ENCODE results near the gene TGFB1. TPM values are rescaled to one million over a fixed set of nuclear protein-coding genes. Genes with fewer than 3 reads are reported as not detected.

TGFB1 gene
- polyA plus RNA-seq, 1 donor from 2014 or later = not detected

GRCh38 chr19:41303954-41304353, 49.8 kb downstream of the TGFB1 start:
- H3K27me3 ChIP-seq (ENCODE audit: insufficient read depth, low read depth, low read length) = no peaks in the 10 kb centered on the region
- H3K79me2 ChIP-seq (replicated peaks; ENCODE audit: insufficient read depth, low read length) = no peaks in the 10 kb centered on the region
- H3K9me3 ChIP-seq (ENCODE audit: low read length) = no peaks in the 10 kb centered on the region
- H3K4me2 ChIP-seq (ENCODE audit: low read length) = no peak overlapping the region
- H3K27ac ChIP-seq (ENCODE audit: low read length) = no peak overlapping the region
- no peak overlapping the region for H3K9ac ChIP-seq (ENCODE audit: low read length)
- no peak overlapping the region for H2AFZ ChIP-seq (ENCODE audit: low read depth, low read length)
- no peaks in the 10 kb centered on the region for H4K20me1 ChIP-seq (ENCODE audit: insufficient read depth)
- no peaks in the 10 kb centered on the region for H3K36me3 ChIP-seq (ENCODE audit: insufficient read depth, low read length)
- H3F3A ChIP-seq (ENCODE audit: insufficient read depth, low read length, poor library complexity, severe bottlenecking) = no peaks in the 10 kb centered on the region
- H3K4me3 ChIP-seq (ENCODE audit: low read length) = no peak overlapping the region
- H3K9me2 ChIP-seq (ENCODE audit: insufficient read depth, low read length) = no peaks in the 10 kb centered on the region
- TF ChIP-seq EZH2 (IDR thresholded peaks at IDR 0.05; ENCODE audit: borderline replicate concordance, insufficient read depth, low read length, poor library complexity, severe bottlenecking) (no peak), RAD21 (conservative IDR thresholded peaks at IDR 0.05) (no peak), POLR2AphosphoS5 (IDR thresholded peaks at IDR 0.05) (no peak), EP300 (conservative IDR thresholded peaks at IDR 0.05; ENCODE audit: poor library complexity, severe bottlenecking) (no peak), SMC3 (conservative IDR thresholded peaks at IDR 0.05; ENCODE audit: poor library complexity) (no peak), TAF1 (IDR thresholded peaks at IDR 0.05; ENCODE audit: low read depth) (no peak), REST (IDR thresholded peaks at IDR 0.05; ENCODE audit: borderline replicate concordance) (no peak), MXI1 (conservative IDR thresholded peaks at IDR 0.05; ENCODE audit: poor library complexity, severe bottlenecking) (no peak)
- TF ChIP-seq, protein P1, sequence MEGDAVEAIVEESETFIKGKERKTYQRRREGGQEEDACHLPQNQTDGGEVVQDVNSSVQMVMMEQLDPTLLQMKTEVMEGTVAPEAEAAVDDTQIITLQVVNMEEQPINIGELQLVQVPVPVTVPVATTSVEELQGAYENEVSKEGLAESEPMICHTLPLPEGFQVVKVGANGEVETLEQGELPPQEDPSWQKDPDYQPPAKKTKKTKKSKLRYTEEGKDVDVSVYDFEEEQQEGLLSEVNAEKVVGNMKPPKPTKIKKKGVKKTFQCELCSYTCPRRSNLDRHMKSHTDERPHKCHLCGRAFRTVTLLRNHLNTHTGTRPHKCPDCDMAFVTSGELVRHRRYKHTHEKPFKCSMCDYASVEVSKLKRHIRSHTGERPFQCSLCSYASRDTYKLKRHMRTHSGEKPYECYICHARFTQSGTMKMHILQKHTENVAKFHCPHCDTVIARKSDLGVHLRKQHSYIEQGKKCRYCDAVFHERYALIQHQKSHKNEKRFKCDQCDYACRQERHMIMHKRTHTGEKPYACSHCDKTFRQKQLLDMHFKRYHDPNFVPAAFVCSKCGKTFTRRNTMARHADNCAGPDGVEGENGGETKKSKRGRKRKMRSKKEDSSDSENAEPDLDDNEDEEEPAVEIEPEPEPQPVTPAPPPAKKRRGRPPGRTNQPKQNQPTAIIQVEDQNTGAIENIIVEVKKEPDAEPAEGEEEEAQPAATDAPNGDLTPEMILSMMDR (IDR thresholded peaks at IDR 0.05; ENCODE audit: poor library complexity, severe bottlenecking) = no peak

DNA sequence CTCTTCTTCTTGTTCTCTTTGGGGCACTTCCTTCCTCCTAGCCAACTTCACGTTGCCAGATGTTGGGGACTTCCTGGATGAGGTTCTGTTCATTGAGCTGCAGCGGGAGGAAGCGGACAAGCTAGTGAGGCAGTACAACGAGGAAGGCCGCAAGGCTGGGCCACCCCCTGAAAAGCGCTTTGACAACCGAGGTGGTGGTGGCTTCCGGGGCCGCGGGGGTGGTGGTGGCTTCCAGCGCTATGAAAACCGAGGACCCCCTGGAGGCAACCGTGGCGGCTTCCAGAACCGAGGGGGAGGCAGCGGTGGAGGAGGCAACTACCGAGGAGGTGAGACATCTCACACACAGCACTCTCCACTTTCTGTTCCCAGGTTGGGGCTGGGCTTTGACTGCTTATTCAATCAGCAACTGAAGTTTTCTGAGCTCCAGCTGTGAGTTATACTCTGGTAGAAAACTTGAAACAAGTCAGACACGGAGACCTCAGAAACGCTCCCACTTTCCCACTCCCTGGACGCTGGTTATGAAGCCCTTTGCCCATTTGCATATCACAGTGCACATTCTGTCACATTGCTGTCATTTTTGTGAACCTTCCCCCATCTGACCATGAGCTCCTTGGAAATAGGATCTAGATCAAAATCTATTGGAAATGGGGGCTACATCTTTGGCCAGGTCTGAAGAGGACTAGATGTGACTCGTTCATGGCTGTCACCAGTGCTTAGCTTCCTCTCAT, 50.9 kb downstream of the TGFB1 start:
- Histone ChIP-seq H2AFZ (ENCODE audit: low read depth, low read length) (no peak overlapping the region), H3K27ac (ENCODE audit: low read length) (no peak overlapping the region), H3K9me2 (ENCODE audit: insufficient read depth, low read length) (no peaks in the 10 kb centered on the region), H3K27me3 (ENCODE audit: insufficient read depth, low read depth, low read length) (no peaks in the 10 kb centered on the region), H3K4me3 (ENCODE audit: low read length) (no peak overlapping the region), H4K20me1 (ENCODE audit: insufficient read depth) (no peaks in the 10 kb centered on the region), H3F3A (ENCODE audit: insufficient read depth, low read length, poor library complexity, severe bottlenecking) (no peaks in the 10 kb centered on the region), H3K79me2 (replicated peaks; ENCODE audit: insufficient read depth, low read length) (no peaks in the 10 kb centered on the region), H3K9me3 (ENCODE audit: low read length) (no peaks in the 10 kb centered on the region), H3K4me2 (ENCODE audit: low read length) (no peak overlapping the region), H3K36me3 (ENCODE audit: insufficient read depth, low read length) (no peaks in the 10 kb centered on the region), H3K9ac (ENCODE audit: low read length) (no peak overlapping the region)
- TF ChIP-seq, protein P1 (IDR thresholded peaks at IDR 0.05; ENCODE audit: poor library complexity, severe bottlenecking) = no peak
- TF ChIP-seq EP300 (conservative IDR thresholded peaks at IDR 0.05; ENCODE audit: poor library complexity, severe bottlenecking) = no peak
- no peak for TF ChIP-seq POLR2AphosphoS5 (IDR thresholded peaks at IDR 0.05)
- no peak for TF ChIP-seq SMC3 (conservative IDR thresholded peaks at IDR 0.05; ENCODE audit: poor library complexity)
- no peak for TF ChIP-seq TAF1 (IDR thresholded peaks at IDR 0.05; ENCODE audit: low read depth)

Data from neural cell (in vitro differentiated cells).